ENCODE measurements around the gene TYMP.
"Not testable (repeated sequence)": the region's sequence is repeated elsewhere in the genome, so short reads cannot be mapped to it uniquely, and the experiment has no call there.

Gene TYMP

DNA sequence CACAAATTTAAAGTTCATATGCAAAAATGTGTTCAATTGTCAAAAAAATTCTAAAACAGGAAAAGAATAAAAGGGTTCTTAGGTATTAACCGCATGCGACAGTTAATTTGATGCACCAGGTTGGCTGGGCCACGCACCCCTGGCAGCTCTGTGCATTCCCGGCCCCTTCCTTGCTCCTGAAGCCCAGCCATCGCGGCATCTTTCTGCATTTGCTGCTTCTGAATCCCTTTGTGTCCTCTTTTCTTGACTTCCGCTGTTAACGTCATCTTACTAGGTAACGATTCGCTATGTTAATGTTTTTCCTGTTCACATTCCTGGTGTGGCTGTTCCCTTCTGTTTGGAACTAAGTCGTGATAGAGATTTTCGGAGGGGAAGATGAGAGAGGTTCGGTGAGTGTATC is 8.0 kb upstream of the TYMP start:
- DNase-seq: no peak

DNA sequence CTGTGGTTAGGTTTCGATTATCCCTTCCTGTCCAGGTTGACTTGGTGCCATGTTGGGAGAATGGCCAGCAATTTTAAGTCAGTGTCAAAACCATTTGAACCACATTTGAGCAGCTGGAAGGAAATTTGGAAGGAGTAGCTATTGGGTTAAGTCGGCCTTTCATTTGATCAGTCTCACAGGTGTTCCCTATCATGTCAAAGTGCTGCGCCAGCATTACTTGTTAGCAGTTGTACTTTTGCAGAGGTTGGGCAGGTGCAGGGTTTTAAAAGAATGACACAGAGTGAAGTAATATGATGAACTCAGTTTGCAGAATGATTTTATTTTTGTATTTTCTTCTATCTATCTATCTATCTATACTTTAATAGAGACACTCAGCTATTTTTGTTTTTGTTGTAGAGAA is 6.4 kb upstream of the TYMP start:
- no peak for DNase-seq

DNA sequence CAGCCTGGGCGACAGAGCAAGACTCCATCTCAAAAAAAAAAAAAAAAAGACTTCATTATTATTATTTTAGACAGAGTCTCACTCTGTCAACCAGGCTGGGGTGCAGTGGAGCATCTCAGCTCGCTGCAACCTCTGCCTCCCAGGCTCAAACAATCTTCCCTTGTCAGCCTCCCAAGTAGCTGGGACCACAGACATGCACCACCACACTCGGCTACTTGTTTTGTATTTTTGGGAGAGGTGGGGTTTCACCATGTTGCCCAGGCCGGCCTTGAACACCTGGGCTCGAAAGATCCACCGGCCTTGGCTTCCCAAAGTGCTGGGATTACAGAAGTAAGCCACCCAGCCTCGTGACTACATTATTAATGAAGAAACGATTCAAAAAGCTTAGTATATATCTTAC is 5.3 kb upstream of the TYMP start:
- no peak for DNase-seq

DNA sequence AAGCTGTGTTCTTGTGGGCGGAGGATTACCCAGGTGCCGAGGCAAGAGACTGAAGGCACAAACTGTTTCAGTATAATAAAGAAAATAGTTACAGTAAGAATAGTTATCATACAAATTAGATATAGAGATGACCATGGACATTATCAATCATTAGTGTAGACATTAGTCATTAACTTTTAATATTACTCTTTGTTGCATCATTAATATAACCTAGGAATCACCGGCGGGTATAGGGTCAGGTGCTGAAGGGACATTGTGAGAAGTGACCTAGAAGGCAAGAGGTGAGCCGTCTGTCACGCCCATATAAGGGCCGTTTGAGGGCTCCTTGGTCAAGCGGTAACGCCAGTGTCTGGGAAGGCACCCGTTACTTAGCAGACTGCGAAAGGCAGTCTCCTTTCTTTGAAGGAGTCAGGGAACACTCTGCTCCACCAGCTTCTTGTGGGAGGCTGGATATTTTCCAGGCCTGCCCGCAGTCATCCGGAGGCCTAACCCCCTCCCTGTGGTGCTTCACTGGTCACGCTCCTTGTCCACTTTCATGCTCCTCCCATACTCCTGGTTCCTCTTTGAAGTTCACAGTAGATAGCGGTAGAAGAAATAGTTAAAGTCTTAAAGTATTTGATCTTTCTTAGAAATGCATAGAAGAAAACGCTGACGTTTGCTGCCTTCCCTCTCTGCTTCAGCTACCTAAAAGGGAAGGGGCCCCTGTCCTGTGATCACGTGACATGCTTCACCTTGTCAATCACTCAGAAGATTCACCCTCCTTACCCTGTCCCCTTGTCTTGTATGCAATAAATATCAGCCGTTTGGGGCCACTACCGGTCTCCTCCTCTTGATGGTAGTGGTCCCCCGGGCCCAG is 4.3 kb upstream of the TYMP start:
- not testable (repeated sequence) for DNase-seq

DNA sequence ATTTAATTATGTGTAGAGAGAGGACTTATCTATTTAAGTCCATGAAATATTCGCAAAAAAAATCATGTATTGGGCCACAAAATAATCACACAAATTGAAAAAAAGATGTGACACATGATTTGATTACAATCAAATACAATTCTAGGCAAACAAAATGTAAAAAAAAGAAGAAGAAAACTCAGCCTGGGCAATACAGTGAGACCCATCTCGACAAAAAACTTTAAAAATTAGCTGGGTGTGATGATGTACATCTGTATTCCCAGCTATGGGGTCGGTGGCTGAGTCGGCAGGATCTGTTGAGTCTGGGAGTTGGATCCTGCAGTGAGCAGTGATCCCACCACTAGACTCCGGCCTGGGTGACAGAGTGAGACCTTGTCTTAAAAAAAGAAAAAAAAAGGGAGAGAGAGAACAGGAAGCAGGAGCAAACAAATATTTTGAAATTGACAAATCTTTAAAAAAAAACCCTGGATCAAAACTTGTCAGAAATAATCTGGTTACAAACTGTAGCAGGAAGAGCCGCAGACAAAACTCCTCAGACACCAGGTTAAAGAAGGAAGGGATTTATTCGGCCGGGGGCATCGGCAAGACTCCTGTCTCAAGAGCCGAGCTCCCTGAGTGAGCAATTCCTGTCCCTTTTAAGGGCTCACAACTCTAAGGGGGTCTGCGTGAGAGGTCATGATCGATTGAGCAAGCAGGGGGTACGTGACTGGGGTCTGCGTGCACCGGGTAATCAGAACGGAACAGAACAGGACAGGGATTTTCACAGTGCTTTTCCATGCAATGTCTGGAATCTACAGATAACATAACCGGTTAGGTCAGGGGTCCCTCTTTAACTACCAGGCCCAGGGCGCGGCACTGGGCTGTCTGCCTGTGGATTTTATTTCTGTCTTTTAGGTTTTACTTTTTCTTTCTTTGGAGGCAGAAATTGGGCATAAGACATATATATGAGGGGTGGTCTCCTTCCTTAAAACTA is 3.3 kb upstream of the TYMP start:
- DNase-seq: no peak

DNA sequence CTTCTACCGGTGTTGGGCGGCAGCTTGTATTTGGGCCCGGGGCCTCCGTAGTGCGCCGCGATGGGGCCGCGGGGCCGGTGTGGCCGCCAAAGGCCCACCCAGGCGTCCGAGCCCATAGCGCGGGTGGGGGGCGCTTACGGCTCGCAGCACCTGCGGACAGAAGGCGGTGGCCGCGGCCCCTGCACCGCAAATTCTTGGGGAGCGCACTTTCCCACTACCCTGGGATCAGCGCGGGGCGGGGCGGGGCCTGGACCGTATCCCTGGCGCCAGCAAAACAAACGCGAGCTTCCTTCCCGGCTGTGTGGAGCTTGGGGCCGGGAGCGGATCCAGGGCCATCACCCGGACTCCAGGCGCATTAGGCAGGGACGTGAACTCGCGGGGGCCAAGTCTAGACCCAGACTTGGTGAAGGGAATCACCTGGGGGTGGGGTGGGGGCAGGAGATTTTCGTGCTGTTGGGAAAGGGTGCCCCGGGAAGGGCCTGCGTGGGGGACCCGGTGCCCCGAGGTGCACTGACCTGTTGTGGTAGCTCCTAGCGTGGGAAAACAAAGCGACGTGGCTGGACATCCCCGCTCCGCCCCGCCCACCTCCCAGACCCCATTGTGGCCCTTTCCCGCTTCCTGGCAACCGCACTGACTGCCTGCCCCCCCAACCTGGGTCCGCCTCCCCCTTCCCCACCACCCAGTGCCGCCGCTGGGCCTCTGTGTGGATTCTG is 2.3 kb upstream of the TYMP start:
- peak; percentile 40 for DNase-seq

DNA sequence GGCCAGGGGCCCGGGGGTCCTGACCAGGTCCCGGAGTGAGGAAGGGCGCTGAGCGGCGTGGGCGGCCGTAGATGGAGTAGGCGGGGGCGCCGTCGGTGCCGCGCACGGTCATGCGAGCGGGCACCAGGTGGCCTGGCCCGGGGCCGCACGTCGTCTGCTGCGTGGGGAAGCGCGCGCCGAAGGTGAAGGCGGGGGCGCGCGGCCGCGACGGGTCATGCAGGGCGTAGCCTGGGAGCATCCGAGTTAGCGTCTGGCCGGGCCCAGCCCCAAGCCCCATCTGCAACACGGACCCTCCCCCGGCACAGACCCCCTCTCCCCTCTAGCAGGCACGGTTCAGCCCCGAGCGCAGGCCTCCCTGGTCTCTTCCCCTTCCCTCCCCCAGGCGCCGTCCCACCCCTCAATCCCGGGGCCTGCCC is 1.7 kb upstream of the TYMP start:
- peak; percentile 58 for DNase-seq

DNA sequence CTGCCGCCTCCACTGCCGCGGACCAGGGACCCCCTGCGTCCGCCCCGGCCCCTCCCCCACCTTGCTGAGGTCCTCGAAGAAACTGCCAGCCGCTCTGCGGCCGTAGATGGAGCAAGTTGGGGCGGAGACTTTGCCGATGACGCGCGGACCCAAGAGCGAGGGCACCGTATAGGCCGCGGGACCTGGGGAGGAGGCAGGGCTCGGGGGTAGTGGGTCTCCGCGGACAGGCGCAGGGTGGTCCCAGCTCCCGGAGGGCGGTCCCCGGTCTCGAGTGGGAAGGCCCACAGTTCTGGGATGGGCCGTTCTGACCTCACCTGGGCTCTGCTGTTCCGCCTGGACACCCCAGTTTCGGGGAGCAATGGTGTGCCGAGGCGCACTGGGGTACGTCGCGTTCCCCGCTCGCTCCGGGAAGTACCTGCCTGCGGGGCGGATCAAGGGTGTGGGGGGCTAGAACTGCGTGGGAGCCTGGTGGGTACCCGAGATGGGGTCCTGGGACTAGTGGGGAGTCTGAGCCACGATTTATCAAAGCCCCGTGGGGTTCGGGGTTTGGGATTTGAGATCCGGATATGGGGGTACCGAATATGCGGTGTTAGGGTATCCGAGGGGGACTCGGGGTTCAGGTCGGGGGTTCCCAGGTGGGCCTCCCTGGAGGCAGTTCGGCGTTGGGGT is 1.2 kb upstream of the TYMP start:
- peak; percentile 85 for DNase-seq

DNA sequence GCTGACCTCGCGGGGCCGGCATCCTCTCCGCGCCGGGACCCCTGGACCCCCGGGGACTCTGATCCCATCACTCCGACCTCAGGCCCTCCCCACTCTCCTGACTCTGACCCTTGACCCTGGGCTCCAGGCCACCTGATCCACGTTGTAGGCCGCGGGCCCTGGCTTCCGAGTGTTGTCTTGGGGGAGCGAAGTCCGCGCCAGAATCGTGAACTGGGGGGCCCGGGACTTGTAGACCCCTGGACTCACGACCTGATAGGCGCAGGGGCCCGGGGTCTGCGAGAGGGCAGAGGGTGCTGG is 716 bp upstream of the TYMP start:
- DNase-seq: no peak

DNA sequence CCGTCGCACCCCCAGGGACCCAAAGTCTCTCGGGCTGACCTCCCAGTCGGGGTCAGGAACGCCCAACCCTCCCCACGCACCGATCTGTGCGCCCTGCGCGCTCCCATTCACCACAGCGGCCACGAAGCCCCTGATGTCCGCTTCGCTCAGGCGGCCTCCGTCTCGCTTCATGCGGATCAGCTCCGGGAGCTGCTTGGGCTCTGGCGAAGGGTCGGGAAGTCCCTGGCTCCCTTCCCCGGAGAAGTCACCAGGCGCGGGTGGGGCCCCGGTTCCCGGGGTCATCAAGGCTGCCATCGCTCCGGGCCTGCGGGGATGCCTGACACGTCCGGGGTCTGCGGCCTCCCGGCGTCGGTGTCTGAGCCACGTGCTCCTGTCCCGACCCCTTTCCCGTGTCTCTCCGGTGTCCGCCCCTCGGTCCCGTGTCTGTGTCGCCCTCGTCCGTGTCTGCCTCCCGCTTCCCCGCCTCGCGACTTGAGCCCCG is 356 bp downstream of the TYMP start:
- no peak for DNase-seq

DNA sequence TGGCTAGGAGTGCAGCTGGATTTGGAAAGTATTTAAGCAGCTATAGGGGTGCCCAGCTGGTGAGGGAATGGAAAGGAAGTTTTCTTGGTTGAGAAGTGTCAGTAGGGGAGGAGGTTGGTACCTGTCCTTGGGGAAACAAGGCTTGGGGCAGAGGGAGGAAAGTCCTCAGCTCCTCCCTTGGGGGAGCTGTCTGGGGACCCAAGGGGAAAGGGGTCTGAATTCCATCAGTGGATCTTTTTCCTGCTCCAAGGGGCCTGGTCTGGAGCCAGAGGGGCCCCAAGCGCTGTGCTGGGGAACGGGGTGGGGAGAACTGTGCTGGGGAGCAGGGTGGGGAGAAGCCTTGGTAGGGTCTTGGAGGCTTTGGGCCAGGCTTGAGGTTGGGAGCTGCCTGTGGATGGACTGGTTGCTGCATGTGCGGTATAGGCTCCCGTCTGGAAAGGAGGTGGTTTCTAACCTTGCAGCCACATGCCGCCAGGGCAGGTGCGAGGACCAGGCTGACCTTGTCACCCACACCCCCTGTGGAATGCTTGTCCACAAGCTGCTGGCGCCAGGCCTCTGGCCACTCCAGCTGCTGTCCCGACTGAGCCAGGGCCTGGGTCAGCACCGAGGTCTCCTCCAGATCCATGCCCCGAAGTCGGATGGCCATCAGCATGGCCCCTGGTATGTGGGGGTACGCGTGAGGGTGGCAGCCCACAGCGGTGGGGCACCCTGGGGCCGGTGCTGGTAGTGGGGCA is 963 bp downstream of the TYMP start:
- no peak for DNase-seq

DNA sequence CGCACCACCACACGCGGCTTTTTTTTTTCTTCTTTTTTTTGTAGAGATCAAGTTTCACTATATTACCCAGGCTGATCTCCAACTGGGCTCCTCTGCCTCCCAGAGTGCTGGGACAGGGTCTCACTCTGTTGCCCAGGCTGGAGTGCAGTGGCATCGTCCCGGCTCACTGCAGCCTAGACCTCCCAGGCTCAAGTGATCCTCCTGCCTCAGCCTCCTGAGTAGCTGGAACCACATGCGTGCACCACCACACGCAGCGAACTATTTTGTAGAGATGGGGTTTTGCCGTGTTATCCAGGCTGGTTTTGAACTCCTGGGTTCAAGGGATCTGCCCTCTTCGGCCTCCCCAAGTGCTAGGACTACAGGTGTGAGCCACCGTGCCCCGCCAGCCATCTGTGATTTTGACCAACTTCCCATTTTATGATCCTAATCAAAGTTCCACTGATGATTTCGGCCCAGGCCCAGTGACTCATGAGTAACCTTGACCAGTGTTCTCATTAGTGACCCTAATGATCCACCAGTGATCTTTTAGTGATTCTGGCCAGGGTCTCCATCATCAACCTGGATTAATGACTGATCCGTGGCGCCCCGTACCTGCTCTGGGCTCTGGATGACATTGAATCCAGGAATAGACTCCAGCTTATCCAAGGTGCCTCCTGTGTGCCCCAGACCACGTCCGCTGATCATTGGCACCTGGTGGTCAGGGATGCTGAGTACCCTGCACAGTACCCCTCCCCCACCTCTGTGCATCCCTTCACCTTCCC is 1.7 kb downstream of the TYMP start:
- no peak for DNase-seq

DNA sequence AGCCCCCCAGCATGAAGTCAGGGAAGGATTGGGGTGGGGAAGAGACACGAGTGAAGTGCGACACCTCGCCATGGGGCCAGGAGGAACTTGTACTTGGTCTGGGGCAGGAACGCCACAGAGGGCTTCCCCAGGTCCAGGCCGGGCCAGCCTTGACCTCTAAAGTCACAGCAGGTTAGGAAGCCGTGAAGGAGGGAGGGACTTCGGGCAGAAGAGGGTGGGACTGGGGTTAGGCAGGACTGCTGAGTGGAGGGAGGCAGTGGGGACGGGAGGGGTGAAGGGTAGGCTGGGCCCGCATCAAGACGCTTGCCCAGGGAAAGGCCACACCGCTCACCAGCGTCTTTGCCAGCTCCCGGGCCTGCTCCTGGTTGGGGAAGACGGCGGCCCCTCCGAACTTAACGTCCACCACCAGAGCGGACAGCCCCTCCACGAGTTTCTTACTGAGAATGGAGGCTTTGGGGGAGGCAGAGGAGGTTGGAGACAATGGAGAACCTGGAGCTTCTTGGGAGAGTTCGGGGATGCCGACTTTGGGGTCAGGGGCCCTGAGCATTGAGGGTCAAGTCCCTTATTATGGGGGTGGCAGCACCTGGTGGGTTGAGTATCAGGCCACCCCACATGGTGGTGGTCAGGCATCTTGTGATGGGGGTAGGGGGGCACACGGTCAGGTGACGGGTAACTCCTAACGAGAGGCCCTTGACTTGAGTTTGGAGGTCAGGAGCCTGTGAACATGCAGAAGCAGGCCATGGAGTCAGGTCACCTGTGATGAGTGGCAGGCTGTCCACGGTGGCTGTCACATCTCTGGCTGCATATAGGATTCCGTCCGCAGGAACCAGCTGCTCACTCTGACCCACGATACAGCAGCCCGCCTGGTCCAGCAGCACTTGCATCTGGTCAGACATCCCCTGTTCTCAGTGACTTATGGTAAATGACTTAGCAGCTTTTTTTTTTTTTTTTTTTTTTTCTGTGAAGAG is 2.7 kb downstream of the TYMP start:
- DNase-seq: peak; percentile 67

DNA sequence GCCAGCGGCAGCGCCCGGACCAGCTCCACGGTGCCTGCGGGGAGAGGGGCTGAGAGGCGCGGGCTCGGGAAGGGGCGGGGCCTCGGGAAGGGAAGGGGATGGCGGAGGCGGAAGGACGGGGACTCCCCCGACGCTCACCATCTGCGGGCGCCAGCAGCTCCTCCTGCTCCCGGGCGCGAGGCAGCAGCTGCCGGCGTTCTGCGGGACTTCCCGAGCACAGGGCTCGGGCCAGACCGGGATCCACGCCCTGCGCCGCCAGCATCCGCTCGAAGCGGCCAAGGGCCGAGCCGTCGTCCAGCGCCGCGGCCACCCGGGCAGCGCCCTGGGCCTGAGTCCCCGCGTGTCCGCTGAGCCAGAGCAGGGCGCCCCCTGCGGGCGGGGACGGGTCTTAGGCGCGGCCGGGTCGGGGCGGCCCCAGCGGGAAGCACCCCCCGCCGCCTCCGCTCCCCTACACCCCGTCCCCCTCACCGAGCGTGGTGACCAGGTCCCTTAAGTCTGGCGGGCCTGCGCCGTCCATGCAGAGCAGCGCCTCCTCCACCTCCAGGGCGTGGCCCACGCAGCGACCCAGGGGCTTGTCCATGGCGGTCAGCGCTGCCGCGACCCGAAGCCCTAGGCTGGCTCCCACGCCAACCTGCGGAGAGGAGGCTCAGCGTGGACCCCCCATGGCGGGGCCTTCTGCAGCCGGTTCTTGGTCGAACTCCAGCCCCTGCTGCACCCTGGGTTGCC is 3.5 kb downstream of the TYMP start:
- DNase-seq: peak; percentile 78

DNA sequence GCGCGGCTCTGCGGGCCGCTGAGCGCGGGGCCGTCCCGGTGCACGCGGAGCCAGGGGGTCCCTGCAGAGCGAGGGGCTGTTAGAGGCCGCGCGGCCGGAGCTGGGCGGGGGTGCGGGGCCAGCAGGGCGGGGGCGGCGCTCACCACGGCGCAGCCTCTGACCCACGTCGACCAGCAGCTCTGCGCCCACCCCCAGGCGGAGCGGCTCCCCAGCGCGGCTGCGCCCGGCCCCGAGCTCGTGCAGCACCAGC is 4.0 kb downstream of the TYMP start:
- no peak for DNase-seq

DNA sequence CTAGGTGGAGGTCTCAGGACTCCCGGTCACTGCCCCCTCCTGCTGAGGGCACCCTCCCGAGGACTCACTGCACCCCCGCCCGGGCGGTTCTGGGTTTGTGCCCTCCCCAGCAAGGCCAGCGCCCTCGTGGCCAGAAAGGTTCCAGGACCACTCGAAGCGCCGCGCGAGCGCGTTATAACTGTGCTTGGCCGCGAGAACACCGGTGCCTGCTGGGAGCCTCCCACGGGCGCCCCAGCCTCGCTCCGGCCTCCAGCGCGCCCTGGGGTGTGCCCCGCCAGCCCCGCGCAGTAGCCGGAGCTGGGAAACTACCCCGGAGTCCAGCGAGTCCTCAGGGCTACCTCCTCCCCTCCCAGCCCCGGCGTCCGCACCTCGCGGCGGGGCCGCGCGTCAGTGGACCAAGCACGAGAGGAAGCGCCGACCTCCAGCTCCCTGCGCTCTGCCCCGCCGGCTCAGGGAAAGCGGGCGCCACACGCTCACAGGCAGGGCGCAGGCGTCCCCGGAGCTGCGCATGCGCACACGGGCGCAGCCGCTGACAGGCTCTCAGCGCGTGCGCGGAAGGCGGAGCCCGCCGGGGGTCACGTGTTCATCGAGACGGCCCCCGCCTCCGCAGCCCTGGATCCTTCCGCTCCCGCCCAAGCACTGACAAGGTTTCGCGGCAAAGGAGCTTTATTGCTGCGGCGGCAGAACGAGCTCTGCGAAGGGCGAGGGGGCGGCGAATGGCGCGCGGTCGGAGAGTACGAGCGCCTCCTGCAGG is 4.5 kb downstream of the TYMP start, which contains the start of gene SCO2:
SCO2 (minus strand) TSS at position 495 of the 754 bp plus-strand sequence. CDS start 1,187 bp downstream, outside the sequence.
- DNase-seq: peak; percentile 93

DNA sequence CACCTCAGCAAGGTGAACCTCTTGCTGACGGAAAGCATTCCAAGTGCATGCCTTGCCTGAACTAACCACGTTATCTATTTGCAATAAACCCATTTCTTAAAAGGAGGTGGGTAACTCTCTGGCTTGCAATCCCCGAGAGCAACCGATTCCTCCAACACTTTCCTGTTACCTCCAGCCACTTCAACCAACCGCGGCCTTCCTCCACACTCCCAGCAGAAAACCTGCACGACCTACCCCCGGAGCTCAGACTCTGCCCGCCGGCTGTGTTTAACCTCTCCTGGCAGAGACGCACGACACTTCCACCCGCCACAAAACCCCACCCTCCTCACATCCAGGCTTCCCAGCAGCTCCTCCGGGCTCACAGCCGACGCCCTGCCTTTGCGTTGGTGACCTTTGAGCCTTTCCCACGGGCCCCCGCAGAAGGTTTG is 5.1 kb downstream of the TYMP start:
- DNase-seq: no peak
